HepG2 (cell line): ENCODE data around the gene CBLC. TPM values are rescaled to one million over a fixed set of nuclear protein-coding genes. Genes with fewer than 3 reads are reported as not detected.

ENCODE experiments used
- ATAC-seq: fragments of 200-7000 bp; cut with Tn5 transposase; 3 replicates; pipeline ENCODE4 v1.9.1; 2020; ENCODE audit warnings: mild to moderate bottlenecking, moderate library complexity
- BruUV-seq: library from RNA; stranded (reverse); fragments of 400-500 nt; replicated peaks from 2 replicates; lab custom pipeline; 2021; lab: Mats Ljungman, UMichigan
- CTCF ChIA-PET: fragments of 300-600 bp; formaldehyde crosslinking; extraction: SDS; loops from one replicate; lab custom pipeline; 2021; ENCODE audit warnings: low total read pairs, inconsistent platforms, low intra/inter-chr PET ratio; lab: Yijun Ruan, JAX
- POLR2A ChIA-PET: fragments of 350-600 bp; sonication (Branson Sonifier 250); formaldehyde crosslinking; loops from one replicate; lab custom pipeline; 2020; ENCODE audit warnings: antibody characterized with exemption, inconsistent platforms; lab: Yijun Ruan, JAX
- DNase-seq: peaks from one replicate; pipeline ENCODE4 v3.0.0-alpha.2; 2015; ENCODE audit warnings: low spot score
- FAIRE-seq: peaks from 3 replicates; lab custom pipeline; 2011; peaks lifted over from hg19 to GRCh38; lab: Jason Lieb, UNC
- H2AFZ ChIP-seq: one replicate; pipeline ENCODE4 v1.6.1; 2011; ENCODE audit warnings: low read length, inconsistent platforms
- H3K27ac ChIP-seq: fragments of 300-600 bp; 3 replicates; pipeline ENCODE4 v1.8.0; 2011; ENCODE audit warnings: mixed run types, mild to moderate bottlenecking, mixed read lengths, low read length, inconsistent platforms; ENCODE audit not compliant: insufficient read depth; ENCODE audit errors: extremely low read length
- H3K27me3 ChIP-seq, 2 experiments: fragments of 200-600 bp in 1 of 2; 2 replicates in 1 of 2; 3 replicates in 1 of 2; pipeline versions ENCODE4 v1.6.0 to v1.8.0; 2011; ENCODE audit warnings: low read length in 2 of 2, mild to moderate bottlenecking in 2 of 2, moderate library complexity in 2 of 2, inconsistent platforms in 1 of 2; ENCODE audit not compliant: insufficient read depth in 2 of 2, control insufficient read depth in 1 of 2
- H3K36me3 ChIP-seq, 2 experiments: fragments of 200-600 bp in 1 of 2; replicated peaks in 1 of 2; 2 replicates in 1 of 2; 3 replicates in 1 of 2; pipeline versions ENCODE4 v1.5.1 to v1.8.0; 2011; ENCODE audit warnings: low read length in 2 of 2, inconsistent platforms in 1 of 2; ENCODE audit not compliant: insufficient read depth in 2 of 2, control insufficient read depth in 1 of 2
- H3K4me1 ChIP-seq: 2 replicates; pipeline ENCODE4 v1.5.1; 2012; ENCODE audit warnings: low read length, inconsistent platforms; ENCODE audit not compliant: insufficient read depth
- H3K4me2 ChIP-seq: 2 replicates; pipeline ENCODE4 v1.6.0; 2011; ENCODE audit warnings: low read depth, low read length, inconsistent platforms
- H3K4me3 ChIP-seq, 3 experiments: fragments of 200-600 bp in 1 of 3; sonication (generic), shearing (Covaris generic) in 1 of 3; replicated peaks in 1 of 3; 2 replicates each; pipeline ENCODE4 v1.5.1; 2011 to 2016; ENCODE audit warnings: low read length in 3 of 3, inconsistent platforms in 2 of 3, low read depth in 2 of 3, mild to moderate bottlenecking in 2 of 3, control low read depth in 1 of 3, mixed read lengths in 1 of 3; ENCODE audit not compliant: insufficient read depth in 1 of 3
- H3K79me2 ChIP-seq: one replicate; pipeline ENCODE4 v1.6.1; 2011; ENCODE audit warnings: low read length, inconsistent platforms; ENCODE audit not compliant: insufficient read depth
- H3K9ac ChIP-seq: 2 replicates; pipeline ENCODE4 v1.6.0; 2011; ENCODE audit warnings: mild to moderate bottlenecking, low read depth, low read length, inconsistent platforms; ENCODE audit not compliant: insufficient read depth
- H3K9me3 ChIP-seq: 2 replicates; pipeline ENCODE4 v1.5.1; 2012; ENCODE audit warnings: mild to moderate bottlenecking, low read length
- H4K20me1 ChIP-seq: 2 replicates; pipeline ENCODE4 v1.6.0; 2011; ENCODE audit warnings: inconsistent platforms, mild to moderate bottlenecking, low read length, moderate library complexity; ENCODE audit not compliant: insufficient read depth
- KDM3A ChIP-seq: IDR thresholded peaks from 2 replicates; pipeline ENCODE4 v1.6.1; 2018; ENCODE audit warnings: low read depth, missing compliant biosample characterization
- SKIL ChIP-seq: sonication (generic); formaldehyde crosslinking; IDR thresholded peaks from 2 replicates; pipeline ENCODE4 v1.8.0; 2022; ENCODE audit warnings: missing genetic modification reagents, mild to moderate bottlenecking, moderate library complexity, borderline replicate concordance
- USF2 ChIP-seq, 2 experiments: sonication (generic) in 1 of 2; formaldehyde crosslinking in 1 of 2; IDR thresholded peaks; 2 replicates each; pipeline versions ENCODE4 v1.5.1 to v1.6.1; 2011 to 2020; ENCODE audit warnings: borderline replicate concordance in 1 of 2, low read depth in 1 of 2, low read length in 1 of 2, mild to moderate bottlenecking in 1 of 2, missing genetic modification reagents in 1 of 2, moderate library complexity in 1 of 2
- ZFX ChIP-seq: sonication (generic); formaldehyde crosslinking; IDR thresholded peaks from 2 replicates; pipeline ENCODE4 v1.4.0; 2020; ENCODE audit warnings: mild to moderate bottlenecking, low read depth, missing genetic modification reagents, moderate library complexity
- ZNF326 ChIP-seq: sonication (generic); formaldehyde crosslinking; IDR thresholded peaks from 2 replicates; pipeline ENCODE4 v1.4.0; 2020; ENCODE audit warnings: missing genetic modification reagents, borderline replicate concordance
- ZNF33B ChIP-seq: sonication (generic); formaldehyde crosslinking; IDR thresholded peaks from 2 replicates; pipeline ENCODE4 v1.5.1; 2020; ENCODE audit warnings: mild to moderate bottlenecking, missing genetic modification reagents
- WGBS: methylation state at CpG from one replicate; pipeline ENCODE4 v1.1.6; 2017; ENCODE audit warnings: low lambda C conversion rate; 5-methylcytosine and 5-hydroxymethylcytosine counted together
- in situ Hi-C: cut with HindIII; loops from 2 replicates; pipeline ENCODE4 v1.10.0; 2017; ENCODE audit warnings: low pct_unique_long_range_greater_than_20kb; ENCODE audit not compliant: extremely low pct_ligation_motif_present
- intact Hi-C: fragments of 100-400 bp; cut with micrococcal nuclease; formaldehyde crosslinking; loops from one replicate; pipeline ENCODE4 v1.10.0; 2022; ENCODE audit not compliant: unreplicated experiment
- polyA plus RNA-seq, 8 experiments: library from polyadenylated mRNA; depleted of rRNA in 3 of 8; stranded (reverse) in 7 of 8; unstranded in 1 of 8; fragments of >200 nt; fragmentation: Illumina TruSeq in 4 of 8; extraction: Trizol in 4 of 8; gene quantifications; 2 replicates each; pipeline versions ENCODE4 v1.2.1 to v1.2.3, GENCODE V29; 2011 to 2016; ENCODE audit warnings: low read depth in 4 of 8, missing spikeins in 1 of 8, mixed read lengths in 1 of 8; ENCODE audit not compliant: insufficient read depth in 1 of 8
- total RNA-seq, 5 experiments: library from RNA; depleted of rRNA; stranded (reverse); fragments of >200 nt; fragmentation: Illumina TruSeq; extraction: Trizol; gene quantifications; 2 replicates each; pipeline ENCODE4 v1.2.3, GENCODE V29; 2016; ENCODE audit warnings: low read depth in 1 of 5

Gene CBLC
- total and polyA plus RNA-seq, 2 of the 13 experiments (the other 11 are each of a cell fraction or from before 2014, with no cell fraction given) = 1.8 to 2.6 TPM

- no peaks in the 10 kb centered on the region; a peak in 2 of 5 replicates for H3K36me3 ChIP-seq
- peak overlapping the region; percentile 29; the same call in 1 of the 2 replicates for H3K9ac ChIP-seq
- intact Hi-C loops (no loop called here), in situ Hi-C loops (no loop called here)
- WGBS = 32% methylated on average over 5 of the region's 5 CpGs
- ChIA-PET POLR2A (no interaction called here), CTCF (no interaction called here)
- no peaks in the 10 kb centered on the region; a peak in 1 of 5 replicates for H3K27me3 ChIP-seq
- H3K4me2 ChIP-seq = peak overlapping the region; percentile 87
- FAIRE-seq = no peak
- peaks cover 16% of the 10 kb centered on the region for H3K79me2 ChIP-seq
- peaks cover 82% of the 10 kb centered on the region for H3K4me1 ChIP-seq
- TF ChIP-seq SKIL (CRISPR knock-in tag) (0 out of 2 replicates have a peak, but pooled peaks have one; percentile 11), KDM3A (CRISPR knock-in tag) (no peak), ZFX (0 out of 2 replicates have a peak, but pooled peaks have one; percentile 2)
- no peaks in the 10 kb centered on the region for H4K20me1 ChIP-seq
- no peak for DNase-seq
- H3K4me3 ChIP-seq = peak overlapping the region; percentile 71 to 97 (median 79); a peak in 3 of 6 replicates
- H3K9me3 ChIP-seq = no peaks in the 10 kb centered on the region
- H2AFZ ChIP-seq = no peak overlapping the region
- BruUV-seq = no TSS peak
- H3K27ac ChIP-seq = peak overlapping the region; percentile 95
- ATAC-seq = peak; percentile 8; the same call in 2 of the 3 replicates
Measured at GRCh38 chr19:44746616-44746945, 31.1 kb upstream of the CBLC start.

GRCh38 chr19:44746946-44747738 is 30.5 kb upstream of the CBLC start:
- FAIRE-seq (peak; percentile 85), ATAC-seq (peak; percentile 75), DNase-seq (peak; percentile 80)
- Histone ChIP-seq H3K27me3 (no peaks in the 10 kb centered on the region; a peak in 1 of 5 replicates), H3K27ac (peak overlapping the region; percentile 95), H3K9me3 (no peaks in the 10 kb centered on the region), H3K36me3 (no peaks in the 10 kb centered on the region; a peak in 2 of 5 replicates), H3K4me2 (peak overlapping the region; percentile 87), H2AFZ (no peak overlapping the region), H3K4me1 (peaks cover 82% of the 10 kb centered on the region), H3K79me2 (peaks cover 16% of the 10 kb centered on the region), H4K20me1 (no peaks in the 10 kb centered on the region), H3K4me3 (peak overlapping the region; percentile 71 to 97 (median 79)), H3K9ac (peak overlapping the region; percentile 89; the same call in 1 of the 2 replicates)
- BruUV-seq = TSS peak; percentile 75
- ChIA-PET CTCF (no interaction called here), POLR2A (interaction anchor here (1.0 kb wide), 1 partner anchor 29 kb away, joined by 5 read pairs; no protein-coding TSS in a partner anchor)
- 1% methylated on average over 19 of the region's 34 CpGs for WGBS
- intact Hi-C loops (no loop called here), in situ Hi-C loops (no loop called here)
- TF ChIP-seq ZNF326 (CRISPR knock-in tag) (no peak), ZNF33B (CRISPR knock-in tag) (no peak), USF2 (IDR thresholded peaks at IDR 0.05; ENCODE audit: low read depth, low read length) (no peak), USF2 (CRISPR knock-in tag; IDR thresholded peaks at IDR 0.05; ENCODE audit: borderline replicate concordance) (no peak)
